GM12891 (cell line): ENCODE results near the gene ARHGEF11.

Experiments used
- PAX5 ChIP-seq: IDR thresholded peaks from 2 replicates; pipeline ENCODE4 v1.6.1; 2011; ENCODE audit warnings: low read length, moderate library complexity, mild to moderate bottlenecking; ENCODE audit not compliant: insufficient read depth, severe bottlenecking
- POLR2A ChIP-seq: IDR thresholded peaks from 2 replicates; pipeline ENCODE4 v1.6.1; 2011; ENCODE audit warnings: low read depth, low read length, control low read depth
- POLR2AphosphoS5 ChIP-seq: IDR thresholded peaks from 2 replicates; pipeline ENCODE4 v1.6.1; 2011; ENCODE audit warnings: low read depth, low read length, control low read depth
- POU2F2 ChIP-seq: IDR thresholded peaks from 2 replicates; pipeline ENCODE4 v1.6.1; 2011; ENCODE audit warnings: low read depth, mild to moderate bottlenecking, control low read depth, low read length, moderate library complexity
- SPI1 ChIP-seq: IDR thresholded peaks from 2 replicates; pipeline ENCODE4 v1.6.1; 2011; ENCODE audit warnings: low read depth, low read length, control low read depth
- TAF1 ChIP-seq: IDR thresholded peaks from 2 replicates; pipeline ENCODE4 v1.6.1; 2011; ENCODE audit warnings: low read depth, low read length, control low read depth

GRCh38 chr1:156905651-156906050, 139.9 kb downstream of the ARHGEF11 start:
- no peak for TF ChIP-seq POLR2A
- no peak for TF ChIP-seq TAF1
- no peak for TF ChIP-seq POLR2AphosphoS5
- TF ChIP-seq SPI1 = no peak
- no peak for TF ChIP-seq PAX5
- no peak for TF ChIP-seq POU2F2
